HG02588 (cell line): ENCODE data around the gene TPX2.

Experiments used
- ATAC-seq: cut with Tn5 transposase; IDR thresholded peaks from one replicate; pipeline ENCODE4 v1.9.1; 2021; ENCODE audit warnings: mild to moderate bottlenecking, moderate library complexity; ENCODE audit not compliant: unreplicated experiment

The TPX2 gene

GRCh38 chr20:31831771-31832306 is 92.7 kb downstream of the TPX2 start:
- no peak for ATAC-seq

GRCh38 chr20:31833130-31833930 is 94.2 kb downstream of the TPX2 start:
- no peak for ATAC-seq

- ATAC-seq, result no peak
Observed at GRCh38 chr20:31833931-31834521, 94.9 kb downstream of the TPX2 start.

GRCh38 chr20:31835554-31835953 is 96.5 kb downstream of the TPX2 start:
- ATAC-seq, result no peak

- no peak for ATAC-seq
Observed at GRCh38 chr20:31835977-31836852, 97.1 kb downstream of the TPX2 start.

GRCh38 chr20:31836853-31837608 is 97.9 kb downstream of the TPX2 start:
- ATAC-seq, result no peak

- no peak for ATAC-seq
Observed at GRCh38 chr20:31837896-31838397, 98.9 kb downstream of the TPX2 start.

GRCh38 chr20:31838646-31839292 is 99.7 kb downstream of the TPX2 start:
- no peak for ATAC-seq

- no peak for ATAC-seq
Observed at GRCh38 chr20:31839782-31840487, 100.8 kb downstream of the TPX2 start.

GRCh38 chr20:31840906-31841816 is 102.1 kb downstream of the TPX2 start:
- no peak for ATAC-seq

- ATAC-seq, result no peak
Observed at GRCh38 chr20:31841928-31842327, 102.8 kb downstream of the TPX2 start.

- no peak for ATAC-seq
Observed at GRCh38 chr20:31842471-31843157, 103.5 kb downstream of the TPX2 start.

- no peak for ATAC-seq
Observed at GRCh38 chr20:31843288-31843687, 104.2 kb downstream of the TPX2 start.

GRCh38 chr20:31843881-31844280 is 104.8 kb downstream of the TPX2 start:
- no peak for ATAC-seq

GRCh38 chr20:31844737-31845299 is 105.7 kb downstream of the TPX2 start:
- ATAC-seq, result no peak

- ATAC-seq, result no peak
Observed at GRCh38 chr20:31845300-31845863, 106.3 kb downstream of the TPX2 start, which contains the start of gene FOXS1. Gene FOXS1 (minus strand): TSS chr20:31845604. CDS start chr20:31845542, 62 bp downstream.

- no peak for ATAC-seq
Observed at GRCh38 chr20:31846793-31847138, 107.7 kb downstream of the TPX2 start.
